ENCODE data around the gene BRAF. TPM values are rescaled to one million over a fixed set of nuclear protein-coding genes. Genes with fewer than 3 reads are reported as not detected.
"Not testable (repeated sequence)": the region's sequence is repeated elsewhere in the genome, so short reads cannot be mapped to it uniquely, and the experiment has no call there.

BRAF gene
- total RNA-seq, 1 donor from 2014 or later: 33.7 TPM

GRCh38 chr7:140771826-140772225 lies 152.9 kb downstream of the BRAF start:
- DNase-seq (ENCODE audit: low spot score): no peak

- no peak for DNase-seq (ENCODE audit: low spot score)
Measured at GRCh38 chr7:140769852-140770251, 154.9 kb downstream of the BRAF start.

- no peak for DNase-seq (ENCODE audit: low spot score)
Measured at GRCh38 chr7:140767418-140767817, 157.3 kb downstream of the BRAF start.

GRCh38 chr7:140765441-140765840 lies 159.3 kb downstream of the BRAF start:
- not testable (repeated sequence) for DNase-seq (ENCODE audit: low spot score)

- not testable (repeated sequence) for DNase-seq (ENCODE audit: low spot score)
Measured at GRCh38 chr7:140763166-140763565, 161.6 kb downstream of the BRAF start.

- not testable (repeated sequence) for DNase-seq (ENCODE audit: low spot score)
Measured at GRCh38 chr7:140761375-140761774, 163.4 kb downstream of the BRAF start.

- DNase-seq (ENCODE audit: low spot score): no peak
Measured at GRCh38 chr7:140754506-140754905, 170.2 kb downstream of the BRAF start.

GRCh38 chr7:140752533-140752932 lies 172.2 kb downstream of the BRAF start:
- DNase-seq (ENCODE audit: low spot score): no peak

- no peak for DNase-seq (ENCODE audit: low spot score)
Measured at GRCh38 chr7:140746751-140747150, 178.0 kb downstream of the BRAF start.

GRCh38 chr7:140745266-140746058 lies 179.3 kb downstream of the BRAF start:
- no peak for DNase-seq (ENCODE audit: low spot score)

- DNase-seq (ENCODE audit: low spot score): no peak
Measured at GRCh38 chr7:140744005-140744404, 180.7 kb downstream of the BRAF start.

- not testable (repeated sequence) for DNase-seq (ENCODE audit: low spot score)
Measured at GRCh38 chr7:140743255-140743654, 181.5 kb downstream of the BRAF start.

- DNase-seq (ENCODE audit: low spot score): no peak
Measured at GRCh38 chr7:140738280-140738679, 186.4 kb downstream of the BRAF start.

GRCh38 chr7:140734729-140735128 lies 190.0 kb downstream of the BRAF start:
- no peak for DNase-seq (ENCODE audit: low spot score)

GRCh38 chr7:140734096-140734495 lies 190.6 kb downstream of the BRAF start:
- DNase-seq (ENCODE audit: low spot score): no peak

GRCh38 chr7:140732416-140732815 lies 192.3 kb downstream of the BRAF start:
- DNase-seq (ENCODE audit: low spot score): no peak

- no peak for DNase-seq (ENCODE audit: low spot score)
Measured at GRCh38 chr7:140726281-140726680, 198.4 kb downstream of the BRAF start.

- DNase-seq (ENCODE audit: low spot score): no peak
Measured at GRCh38 chr7:140724706-140725105, 200.0 kb downstream of the BRAF start.

GRCh38 chr7:140723574-140723973 lies 201.2 kb downstream of the BRAF start:
- no peak for DNase-seq (ENCODE audit: low spot score)

GRCh38 chr7:140723006-140723405 lies 201.7 kb downstream of the BRAF start:
- DNase-seq (ENCODE audit: low spot score): no peak

- DNase-seq (ENCODE audit: low spot score): no peak
Measured at GRCh38 chr7:140722254-140722653, 202.5 kb downstream of the BRAF start.

GRCh38 chr7:140719721-140720120 lies 205.0 kb downstream of the BRAF start:
- no peak for DNase-seq (ENCODE audit: low spot score)

- DNase-seq (ENCODE audit: low spot score): no peak
Measured at GRCh38 chr7:140714331-140715040, 210.2 kb downstream of the BRAF start.
